Peyer's patch (tissue), 4 donors: ENCODE results near the gene PPIL6. TPM values are rescaled to one million over a fixed set of nuclear protein-coding genes. Genes with fewer than 3 reads are reported as not detected.

ENCODE experiments used
- total RNA-seq, 4 donors: library from RNA; depleted of rRNA; stranded (reverse); fragments of >200 nt; gene quantifications; one replicate each; pipeline ENCODE4 v1.1.0, GENCODE V29; 2016

PPIL6 gene
- total RNA-seq, 4 donors from 2014 or later = 0.27 to 0.53 TPM; not detected in 2

Other genes starting within 250 kb of the PPIL6 start
- 100 to 1,000 TPM in 3 of 4 donors, 10 to 100 TPM in 1; 62.7 to 382 (median 216) TPM for gene CD164, start 58.2 kb downstream of the PPIL6 start, total RNA-seq
- gene SMPD2, start 96 bp upstream of the PPIL6 start, total RNA-seq = 10 to 100 TPM; 20.6 to 34.5 (median 26.8) TPM
- 100 to 1,000 TPM; 154 to 291 (median 223) TPM for gene MICAL1, start 15.1 kb upstream of the PPIL6 start, total RNA-seq
- gene ZBTB24, start 42.6 kb upstream of the PPIL6 start, total RNA-seq = 10 to 100 TPM in 2 of 4 donors, 1 to 10 TPM in 2; 6.7 to 11.6 (median 9.1) TPM